ENCODE data around the gene TRMT61A. TPM values are rescaled to one million over a fixed set of nuclear protein-coding genes. Genes with fewer than 3 reads are reported as not detected.

TRMT61A gene
- 7.6 and 15.5 TPM in 2 replicates for total RNA-seq

GRCh38 chr14:103528587-103529382 lies at the start of gene TRMT61A:
Gene TRMT61A (plus strand): TSS chr14:103529196. CDS start chr14:103529979, 783 bp downstream.

DNA sequence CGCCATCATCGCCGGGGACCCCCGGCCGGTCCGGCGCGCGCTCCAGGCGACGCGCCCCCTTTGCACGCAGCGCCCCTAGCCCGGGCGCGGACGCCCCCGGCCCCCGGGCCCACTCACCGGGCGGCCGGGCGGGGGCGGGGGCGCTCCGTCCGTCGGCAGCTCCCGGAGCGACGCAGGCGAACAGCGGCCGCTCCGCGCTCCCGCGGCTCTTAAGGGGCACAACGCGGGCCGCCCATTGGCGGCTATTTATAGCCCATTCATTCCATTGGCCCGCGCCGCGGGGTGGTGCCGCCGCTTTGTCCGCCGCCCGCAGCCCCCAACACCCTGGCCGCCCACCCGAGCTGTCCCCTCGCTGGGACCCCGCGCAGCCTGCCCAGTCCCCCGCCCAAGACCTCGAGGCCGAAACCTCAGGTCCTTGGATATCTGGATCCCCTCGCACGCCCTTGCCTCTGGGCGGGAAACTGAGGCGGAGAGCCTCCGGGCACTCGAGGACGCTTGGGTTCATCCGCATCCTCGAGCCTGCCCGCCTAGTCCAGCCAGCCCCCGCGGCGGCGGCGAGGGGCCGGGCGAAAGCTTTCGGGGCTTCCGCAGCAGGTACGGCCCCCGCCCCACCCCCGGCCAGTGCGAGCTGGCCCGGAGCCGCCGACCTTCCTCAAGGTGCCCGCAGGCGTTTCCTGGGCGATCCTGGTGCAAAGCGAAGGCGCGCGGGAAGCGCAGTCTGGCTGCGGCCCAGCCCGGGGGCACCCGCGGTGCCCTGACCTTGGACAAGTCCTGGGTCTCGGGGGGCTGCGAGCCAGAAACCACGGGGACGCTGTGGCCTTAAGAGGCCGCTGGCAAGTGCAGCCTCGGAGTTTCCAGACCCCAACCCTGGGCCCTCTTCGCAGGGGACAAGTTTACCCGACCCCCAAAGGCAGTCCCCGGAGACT lies 6.1 kb upstream of the TRMT61A start, which contains the start of gene CKB:
Gene CKB (minus strand): TSS at position 182 of the 926 bp plus-strand sequence. CDS start 337 bp downstream, outside the sequence.

DNA sequence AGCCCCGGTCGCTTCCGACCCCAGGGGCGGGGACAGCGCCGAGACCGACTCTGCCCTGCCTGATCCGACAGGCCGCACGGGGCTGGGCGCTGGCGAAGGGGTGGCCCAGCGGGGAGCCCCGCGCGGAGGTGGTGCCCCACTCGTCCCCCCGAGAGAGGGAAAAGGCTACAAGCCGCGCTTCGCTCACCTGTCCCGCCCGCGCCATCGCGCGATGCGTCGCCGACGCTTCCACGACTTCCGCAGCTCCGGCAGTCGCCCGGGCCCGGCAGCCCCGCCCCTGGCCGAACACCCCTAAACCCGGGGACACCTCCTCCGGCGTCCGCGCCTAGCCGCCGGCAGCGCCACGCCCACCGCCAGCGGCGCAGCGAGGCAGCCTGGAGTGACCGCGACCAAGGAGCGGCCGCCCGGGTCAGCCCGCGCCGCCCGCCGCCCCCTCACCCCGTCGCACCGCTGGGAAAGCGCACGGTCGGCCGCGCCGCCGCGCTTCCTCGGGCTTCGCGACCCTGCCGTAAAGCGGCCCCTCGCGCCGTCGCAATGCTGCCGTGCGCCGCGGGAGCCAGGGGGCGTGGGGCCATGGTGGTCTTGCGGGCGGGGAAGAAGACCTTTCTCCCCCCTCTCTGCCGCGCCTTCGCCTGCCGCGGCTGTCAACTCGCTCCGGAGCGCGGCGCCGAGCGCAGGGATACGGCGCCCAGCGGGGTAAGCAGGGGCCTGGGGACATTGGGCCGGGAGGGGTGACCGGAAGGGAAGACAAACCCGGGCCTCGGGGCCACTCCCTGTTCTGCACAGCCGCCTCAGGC lies 33.6 kb downstream of the TRMT61A start, which contains the start of the genes BAG5 and COA8:
Gene BAG5 (minus strand): TSS at position 229 of the 797 bp plus-strand sequence. CDS start 1,493 bp downstream, outside the sequence.
Gene COA8 (plus strand): TSS at position 532 of the 797 bp plus-strand sequence. CDS start 42 bp downstream, at position 574.

Other genes starting within 250 kb of the TRMT61A start
- gene EIF5, start 195.0 kb upstream of the TRMT61A start, total RNA-seq = 160 and 192 TPM in 2 replicates
- 83.9 and 112 TPM in 2 replicates for gene MARK3, start 143.8 kb upstream of the TRMT61A start, total RNA-seq
- gene CKB, start 6.4 kb upstream of the TRMT61A start, total RNA-seq = 48.6 and 78.4 TPM in 2 replicates
- gene BAG5, start 33.5 kb downstream of the TRMT61A start, total RNA-seq = 24.3 and 24.4 TPM in 2 replicates
- gene COA8, start 33.8 kb downstream of the TRMT61A start, total RNA-seq = 19.0 and 23.6 TPM in 2 replicates
- 219 and 295 TPM in 2 replicates for gene KLC1, start 100.0 kb downstream of the TRMT61A start, total RNA-seq
- 10.9 and 13.1 TPM in 2 replicates for gene XRCC3, start 186.3 kb downstream of the TRMT61A start, total RNA-seq
- gene ZFYVE21, start 186.6 kb downstream of the TRMT61A start, total RNA-seq = 76.9 and 104 TPM in 2 replicates

All from smooth muscle cell of trachea (primary cell).